HEK293 (cell line): ENCODE data around the gene ING1.

Experiments used
- CTCF ChIA-PET: fragments of 350-600 bp; formaldehyde crosslinking; extraction: SDS; loops from one replicate; lab custom pipeline; 2021; ENCODE audit warnings: antibody characterized with exemption; lab: Yijun Ruan, JAX
- POLR2A ChIA-PET: fragments of 300-600 bp; formaldehyde crosslinking; extraction: SDS; loops from one replicate; lab custom pipeline; 2020; ENCODE audit warnings: antibody characterized with exemption, inconsistent platforms; lab: Yijun Ruan, JAX
- H3K27ac ChIP-seq: fragments of 200-500 bp; sonication (Bioruptor generic); 2 replicates; pipeline ENCODE4 v1.5.1; 2014; ENCODE audit warnings: low read depth, low read length, control low read depth, inconsistent platforms; ENCODE audit errors: extremely low read depth
- H3K36me3 ChIP-seq, 2 experiments: fragments of 200-500 bp in 1 of 2; sonication (Bioruptor generic) in 1 of 2; 1 replicate in 1 of 2; 2 replicates in 1 of 2; pipeline ENCODE4 v1.5.1; 2014 to 2017; ENCODE audit warnings: inconsistent platforms in 2 of 2, low read length in 2 of 2; ENCODE audit not compliant: control insufficient read depth in 2 of 2, insufficient read depth in 1 of 2
- H3K4me1 ChIP-seq: fragments of 200-500 bp; sonication (Bioruptor generic); 2 replicates; pipeline ENCODE4 v1.5.1; 2014; ENCODE audit warnings: mild to moderate bottlenecking, low read length, inconsistent platforms; ENCODE audit not compliant: control insufficient read depth, insufficient read depth
- H3K4me3 ChIP-seq: 2 replicates; pipeline ENCODE4 v1.5.1; 2011; ENCODE audit warnings: low read depth, mild to moderate bottlenecking, control low read depth, low read length, moderate library complexity
- H3K9me3 ChIP-seq: fragments of 200-500 bp; sonication (Bioruptor generic); 2 replicates; pipeline ENCODE4 v1.5.1; 2014; ENCODE audit warnings: low read depth, low read length, inconsistent platforms; ENCODE audit not compliant: control insufficient read depth, insufficient read depth
- AEBP2 ChIP-seq: fragments of 450-650 bp; formaldehyde crosslinking; IDR thresholded peaks from 2 replicates; pipeline ENCODE4 v1.5.1; 2016; ENCODE audit warnings: missing biosample characterization, missing genetic modification characterization, borderline replicate concordance
- BCL11B ChIP-seq: fragments of 450-650 bp; formaldehyde crosslinking; IDR thresholded peaks from 2 replicates; pipeline ENCODE4 v1.5.1; 2016; ENCODE audit warnings: low read depth, missing biosample characterization, missing genetic modification characterization
- KLF10 ChIP-seq: fragments of 450-650 bp; IDR thresholded peaks from 2 replicates; pipeline ENCODE4 v1.5.1; 2018; ENCODE audit warnings: missing biosample characterization, mild to moderate bottlenecking, missing genetic modification characterization
- TSHZ1 ChIP-seq: fragments of 450-650 bp; formaldehyde crosslinking; IDR thresholded peaks from 2 replicates; pipeline ENCODE4 v1.5.1; 2016; ENCODE audit warnings: missing biosample characterization, missing genetic modification characterization, borderline replicate concordance
- WT1 ChIP-seq: fragments of 450-650 bp; formaldehyde crosslinking; IDR thresholded peaks from 2 replicates; pipeline ENCODE4 v1.5.1; 2016; ENCODE audit warnings: missing biosample characterization, missing genetic modification characterization
- ZBTB17 ChIP-seq: fragments of 450-650 bp; formaldehyde crosslinking; IDR thresholded peaks from 2 replicates; pipeline ENCODE4 v1.5.1; 2016; ENCODE audit warnings: missing biosample characterization, missing genetic modification characterization
- ZBTB7A ChIP-seq: fragments of 450-650 bp; formaldehyde crosslinking; IDR thresholded peaks from 2 replicates; pipeline ENCODE4 v1.5.1; 2016; ENCODE audit warnings: low read depth, missing biosample characterization, missing genetic modification characterization
- ZFP69B ChIP-seq: fragments of 450-650 bp; formaldehyde crosslinking; IDR thresholded peaks from 2 replicates; pipeline ENCODE4 v1.5.1; 2016; ENCODE audit warnings: missing biosample characterization, missing genetic modification characterization
- ZNF112 ChIP-seq: fragments of 450-650 bp; formaldehyde crosslinking; IDR thresholded peaks from 2 replicates; pipeline ENCODE4 v1.5.0; 2017; ENCODE audit warnings: missing biosample characterization, missing genetic modification characterization
- ZNF121 ChIP-seq: fragments of 450-650 bp; formaldehyde crosslinking; IDR thresholded peaks from 2 replicates; pipeline ENCODE4 v1.5.1; 2016; ENCODE audit warnings: missing biosample characterization, missing genetic modification characterization
- ZNF214 ChIP-seq: fragments of 450-650 bp; formaldehyde crosslinking; IDR thresholded peaks from 2 replicates; pipeline ENCODE4 v1.5.1; 2017; ENCODE audit warnings: missing biosample characterization, mild to moderate bottlenecking, missing genetic modification characterization, borderline replicate concordance
- ZNF24 ChIP-seq: fragments of 450-650 bp; formaldehyde crosslinking; IDR thresholded peaks from 2 replicates; pipeline ENCODE4 v1.5.1; 2016; ENCODE audit warnings: missing biosample characterization, missing genetic modification characterization
- ZNF302 ChIP-seq: fragments of 450-650 bp; formaldehyde crosslinking; IDR thresholded peaks from 2 replicates; pipeline ENCODE4 v1.5.1; 2016; ENCODE audit warnings: missing biosample characterization, missing genetic modification characterization, low read depth
- ZNF350 ChIP-seq: fragments of 450-650 bp; formaldehyde crosslinking; IDR thresholded peaks from 2 replicates; pipeline ENCODE4 v1.5.0; 2017; ENCODE audit warnings: missing biosample characterization, mild to moderate bottlenecking, missing genetic modification characterization
- ZNF416 ChIP-seq: fragments of 450-650 bp; formaldehyde crosslinking; IDR thresholded peaks from 2 replicates; pipeline ENCODE4 v1.5.1; 2016; ENCODE audit warnings: missing biosample characterization, missing genetic modification characterization
- ZNF488 ChIP-seq: fragments of 450-650 bp; formaldehyde crosslinking; IDR thresholded peaks from 2 replicates; pipeline ENCODE4 v1.5.1; 2016; ENCODE audit warnings: missing biosample characterization, missing genetic modification characterization
- ZNF549 ChIP-seq: fragments of 450-650 bp; IDR thresholded peaks from 2 replicates; pipeline ENCODE4 v1.5.1; 2018; ENCODE audit warnings: missing biosample characterization, missing genetic modification characterization, mild to moderate bottlenecking, inconsistent platforms, moderate library complexity
- ZNF623 ChIP-seq: fragments of 450-650 bp; formaldehyde crosslinking; IDR thresholded peaks from 2 replicates; pipeline ENCODE4 v1.5.1; 2016; ENCODE audit warnings: missing biosample characterization, missing genetic modification characterization
- ZNF626 ChIP-seq: fragments of 450-650 bp; sonication (Bioruptor Pico); formaldehyde crosslinking; IDR thresholded peaks from 2 replicates; pipeline ENCODE4 v1.5.1; 2018; ENCODE audit warnings: missing biosample characterization, missing genetic modification characterization, inconsistent platforms
- ZNF629 ChIP-seq: fragments of 450-650 bp; formaldehyde crosslinking; IDR thresholded peaks from 2 replicates; pipeline ENCODE4 v1.5.1; 2017; ENCODE audit warnings: missing biosample characterization, missing genetic modification characterization
- ZNF654 ChIP-seq: fragments of 450-650 bp; formaldehyde crosslinking; IDR thresholded peaks from 2 replicates; pipeline ENCODE4 v1.5.1; 2016; ENCODE audit warnings: low read depth, missing biosample characterization, missing genetic modification characterization
- ZNF768 ChIP-seq: fragments of 450-650 bp; formaldehyde crosslinking; IDR thresholded peaks from 2 replicates; pipeline ENCODE4 v1.5.1; 2018; ENCODE audit warnings: missing biosample characterization, mild to moderate bottlenecking, missing genetic modification characterization
- ZNF777 ChIP-seq: fragments of 450-650 bp; formaldehyde crosslinking; IDR thresholded peaks from 2 replicates; pipeline ENCODE4 v1.5.1; 2017; ENCODE audit warnings: missing biosample characterization, missing genetic modification characterization, borderline replicate concordance
- ZXDB ChIP-seq: fragments of 450-650 bp; formaldehyde crosslinking; IDR thresholded peaks from 2 replicates; pipeline ENCODE4 v1.5.1; 2016; ENCODE audit warnings: missing biosample characterization, missing genetic modification characterization

Gene ING1

GRCh38 chr13:110683203-110683883 is 30.2 kb upstream of the ING1 start:
- H3K36me3 ChIP-seq: peaks cover 10 to 79% of the 10 kb centered on the region in 2 experiments; a peak in 2 of 3 replicates
- CTCF ChIA-PET: interaction anchor here (0.6 to 1.1 kb wide), 5 partner anchors 135 to 232 kb away, joined by 3 to 5 read pairs (median 4); no protein-coding TSS in a partner anchor
- POLR2A ChIA-PET: interaction anchor here (0.5 to 1.6 kb wide), 2 partner anchors 32 to 54 kb away, joined by 3 to 7 read pairs; no protein-coding TSS in a partner anchor
- H3K9me3 ChIP-seq: no peaks in the 10 kb centered on the region
- H3K4me1 ChIP-seq: no peaks in the 10 kb centered on the region
- no peak overlapping the region for H3K27ac ChIP-seq
- H3K4me3 ChIP-seq: no peak overlapping the region
- TF ChIP-seq WT1 (tag by site-specific recombination) (no peak), ZNF629 (tag by site-specific recombination) (no peak), ZNF121 (tag by site-specific recombination) (peak; percentile 83), ZNF654 (tag by site-specific recombination) (peak; percentile 26; the same call in 1 of the 2 replicates)

GRCh38 chr13:110683921-110684320 is 29.6 kb upstream of the ING1 start:
- TF ChIP-seq ZFP69B (no peak), AEBP2 (tag by site-specific recombination) (no peak), ZNF416 (no peak), ZNF768 (tag by site-specific recombination) (no peak), ZBTB7A (no peak), ZBTB17 (tag by site-specific recombination) (no peak), ZNF350 (tag by site-specific recombination) (no peak), ZNF488 (tag by site-specific recombination) (no peak), BCL11B (tag by site-specific recombination) (no peak), ZNF623 (tag by site-specific recombination) (no peak), ZXDB (no peak), ZNF214 (tag by site-specific recombination) (no peak), TSHZ1 (tag by site-specific recombination) (no peak), ZNF112 (tag by site-specific recombination) (no peak), KLF10 (tag by site-specific recombination) (no peak), ZNF626 (no peak), ZNF777 (tag by site-specific recombination) (no peak), ZNF549 (tag by site-specific recombination) (no peak), ZNF24 (tag by site-specific recombination) (no peak), ZNF302 (no peak)
- Histone ChIP-seq H3K36me3 (peaks cover 10 to 73% of the 10 kb centered on the region in 2 experiments; a peak in 2 of 3 replicates), H3K4me1 (no peaks in the 10 kb centered on the region), H3K9me3 (no peaks in the 10 kb centered on the region), H3K27ac (no peak overlapping the region), H3K4me3 (no peak overlapping the region)
- CTCF ChIA-PET: interaction anchor here (0.6 to 1.3 kb wide), 4 partner anchors 134 to 229 kb away, joined by 3 to 5 read pairs (median 4); no protein-coding TSS in a partner anchor
- POLR2A ChIA-PET: interaction anchor here (1.6 kb wide), 1 partner anchor 31 kb away, joined by 7 read pairs; no protein-coding TSS in a partner anchor
